Esophagus squamous epithelium (tissue), 4 donors: ENCODE measurements around the gene CLCN3.

ENCODE experiments used
- POLR2A ChIP-seq, 4 donors: fragments of 450-650 bp; IDR thresholded peaks; one replicate each; pipeline ENCODE4 v1.6.1; 2017; ENCODE audit warnings: antibody characterized with exemption in 4 of 4, mild to moderate bottlenecking in 4 of 4, moderate library complexity in 3 of 4
- TF ChIP-seq, protein P1 (sequence below), 6 experiments: fragments of 450-650 bp in 4 of 6; fragments of 200-600 bp in 2 of 6; sonication (generic) in 2 of 6; IDR thresholded peaks; one replicate each; pipeline ENCODE4 v1.5.1; 2016 to 2019; ENCODE audit warnings: antibody characterized with exemption in 6 of 6, mild to moderate bottlenecking in 4 of 6, moderate library complexity in 4 of 6

- TF ChIP-seq POLR2A (IDR thresholded peaks at IDR 0.05), result no peak
- TF ChIP-seq, protein P1, sequence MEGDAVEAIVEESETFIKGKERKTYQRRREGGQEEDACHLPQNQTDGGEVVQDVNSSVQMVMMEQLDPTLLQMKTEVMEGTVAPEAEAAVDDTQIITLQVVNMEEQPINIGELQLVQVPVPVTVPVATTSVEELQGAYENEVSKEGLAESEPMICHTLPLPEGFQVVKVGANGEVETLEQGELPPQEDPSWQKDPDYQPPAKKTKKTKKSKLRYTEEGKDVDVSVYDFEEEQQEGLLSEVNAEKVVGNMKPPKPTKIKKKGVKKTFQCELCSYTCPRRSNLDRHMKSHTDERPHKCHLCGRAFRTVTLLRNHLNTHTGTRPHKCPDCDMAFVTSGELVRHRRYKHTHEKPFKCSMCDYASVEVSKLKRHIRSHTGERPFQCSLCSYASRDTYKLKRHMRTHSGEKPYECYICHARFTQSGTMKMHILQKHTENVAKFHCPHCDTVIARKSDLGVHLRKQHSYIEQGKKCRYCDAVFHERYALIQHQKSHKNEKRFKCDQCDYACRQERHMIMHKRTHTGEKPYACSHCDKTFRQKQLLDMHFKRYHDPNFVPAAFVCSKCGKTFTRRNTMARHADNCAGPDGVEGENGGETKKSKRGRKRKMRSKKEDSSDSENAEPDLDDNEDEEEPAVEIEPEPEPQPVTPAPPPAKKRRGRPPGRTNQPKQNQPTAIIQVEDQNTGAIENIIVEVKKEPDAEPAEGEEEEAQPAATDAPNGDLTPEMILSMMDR (IDR thresholded peaks at IDR 0.05), result no peak
These were observed 25.7 kb upstream of the CLCN3 start for GRCh38 chr4:169594560-169595195.
